Skeletal muscle satellite cell (primary cell): ENCODE measurements around the gene TTC27. TPM values are rescaled to one million over a fixed set of nuclear protein-coding genes. Genes with fewer than 3 reads are reported as not detected.
A peak's percentile ranks its signal among the peaks of the same experiment; 100 is the strongest.
"Not testable (repeated sequence)": the region's sequence is repeated elsewhere in the genome, so short reads cannot be mapped to it uniquely, and the experiment has no call there.

Source experiments
- H3K27me3 ChIP-seq: 2 replicates; pipeline ENCODE4 v1.7.0; 2013; ENCODE audit warnings: low read length; ENCODE audit not compliant: control insufficient read depth, insufficient read depth
- H3K36me3 ChIP-seq: 2 replicates; pipeline ENCODE4 v1.7.0; 2013; ENCODE audit warnings: mild to moderate bottlenecking, control low read depth, low read length; ENCODE audit not compliant: insufficient read depth
- H3K4me1 ChIP-seq: 2 replicates; pipeline ENCODE4 v1.7.0; 2013; ENCODE audit warnings: low read length; ENCODE audit not compliant: control insufficient read depth, insufficient read depth
- H3K4me2 ChIP-seq: 2 replicates; pipeline ENCODE4 v1.7.0; 2013; ENCODE audit warnings: mild to moderate bottlenecking, low read length
- H3K4me3 ChIP-seq: 2 replicates; pipeline ENCODE4 v1.7.0; 2013; ENCODE audit warnings: low read length
- H3K9ac ChIP-seq: 2 replicates; pipeline ENCODE4 v1.7.0; 2013; ENCODE audit warnings: mild to moderate bottlenecking, low read depth, low read length, moderate library complexity
- H3K9me3 ChIP-seq: replicated peaks from 2 replicates; pipeline ENCODE4 v1.7.0; 2013; ENCODE audit warnings: mild to moderate bottlenecking, control low read depth, low read length
- small RNA-seq: library from RNA; depleted of rRNA; stranded (forward); fragments of <200 nt; gene quantifications from one replicate; pipeline ENCODE3, GENCODE V24; 2012

Gene TTC27

GRCh38 chr2:32863326-32863725 is 235.5 kb downstream of the TTC27 start:
- Histone ChIP-seq H3K4me1 (peaks cover 26% of the 10 kb centered on the region), H3K27me3 (no peaks in the 10 kb centered on the region), H3K9me3 (no peaks in the 10 kb centered on the region), H3K4me3 (no peak overlapping the region), H3K36me3 (no peaks in the 10 kb centered on the region), H3K4me2 (no peak overlapping the region), H3K9ac (no peak overlapping the region)

DNA sequence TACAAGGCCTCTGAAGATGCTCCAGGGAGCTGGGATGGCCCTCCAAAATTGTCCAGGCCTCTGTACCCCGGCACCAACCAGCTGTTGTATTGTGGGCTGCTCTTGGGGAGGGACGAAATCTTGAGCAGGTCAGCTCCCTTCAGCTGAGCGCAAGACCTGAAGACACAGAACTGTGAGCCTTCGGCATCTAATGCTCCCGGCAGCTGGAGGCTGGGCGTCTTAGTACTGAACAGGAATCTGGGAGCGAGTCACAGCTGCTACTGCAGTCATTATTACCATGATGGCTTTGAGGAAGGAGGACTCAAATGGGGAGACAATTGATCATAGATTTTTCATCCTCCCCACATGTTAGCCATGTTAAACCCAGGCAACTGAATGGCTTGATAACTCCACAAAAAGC is 236.0 kb downstream of the TTC27 start:
- Histone ChIP-seq H3K27me3 (no peaks in the 10 kb centered on the region), H3K4me1 (peaks cover 26% of the 10 kb centered on the region), H3K4me3 (no peak overlapping the region), H3K36me3 (no peaks in the 10 kb centered on the region), H3K9ac (no peak overlapping the region), H3K9me3 (no peaks in the 10 kb centered on the region), H3K4me2 (peak overlapping the region; percentile 10)

DNA sequence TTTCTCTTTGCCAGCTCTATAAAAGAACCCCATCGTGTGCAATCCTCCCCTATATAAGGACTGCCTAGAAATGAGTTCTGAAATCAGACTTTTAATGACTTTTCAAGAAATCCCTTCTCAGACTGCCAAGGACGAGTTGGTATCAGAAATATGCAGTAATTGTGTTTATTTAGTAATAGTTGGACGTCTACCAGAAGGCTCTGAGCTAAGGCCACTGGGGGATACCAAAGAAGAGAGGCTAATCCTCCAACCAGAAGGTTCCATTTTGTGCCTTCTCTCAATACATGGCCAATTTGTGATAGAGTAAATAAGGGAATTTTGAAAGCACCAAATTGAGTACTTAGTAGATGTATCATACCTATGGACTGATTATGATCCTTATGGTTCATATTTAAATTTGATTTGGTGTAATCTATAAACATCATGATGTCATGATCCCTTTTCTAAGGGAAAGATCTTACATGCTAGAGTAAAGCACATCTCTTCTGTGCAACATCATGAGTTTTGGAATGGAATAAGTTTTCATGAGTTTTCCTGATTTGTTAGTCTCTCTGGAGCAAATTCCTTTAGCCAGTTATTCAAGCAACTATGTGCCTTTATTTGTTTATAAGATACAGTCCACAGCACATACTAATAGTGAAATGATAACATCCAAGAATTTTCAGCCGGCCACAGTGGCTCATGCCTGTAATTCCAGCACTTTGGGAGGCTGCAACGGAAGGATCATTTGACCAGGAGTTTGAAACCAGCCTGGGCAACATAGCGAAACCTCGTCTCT is 236.7 kb downstream of the TTC27 start:
- Histone ChIP-seq H3K4me2 (peak overlapping the region; percentile 62), H3K36me3 (no peaks in the 10 kb centered on the region), H3K9ac (no peak overlapping the region), H3K9me3 (no peaks in the 10 kb centered on the region), H3K27me3 (no peaks in the 10 kb centered on the region), H3K4me3 (no peak overlapping the region), H3K4me1 (peaks cover 26% of the 10 kb centered on the region)

- Histone ChIP-seq H3K4me1 (peaks cover 26% of the 10 kb centered on the region), H3K9ac (no peak overlapping the region), H3K27me3 (no peaks in the 10 kb centered on the region), H3K9me3 (no peaks in the 10 kb centered on the region), H3K36me3 (no peaks in the 10 kb centered on the region), H3K4me3 (peak overlapping the region; percentile 21), H3K4me2 (peak overlapping the region; percentile 62)
Measured at GRCh38 chr2:32865399-32866068, 237.7 kb downstream of the TTC27 start.

DNA sequence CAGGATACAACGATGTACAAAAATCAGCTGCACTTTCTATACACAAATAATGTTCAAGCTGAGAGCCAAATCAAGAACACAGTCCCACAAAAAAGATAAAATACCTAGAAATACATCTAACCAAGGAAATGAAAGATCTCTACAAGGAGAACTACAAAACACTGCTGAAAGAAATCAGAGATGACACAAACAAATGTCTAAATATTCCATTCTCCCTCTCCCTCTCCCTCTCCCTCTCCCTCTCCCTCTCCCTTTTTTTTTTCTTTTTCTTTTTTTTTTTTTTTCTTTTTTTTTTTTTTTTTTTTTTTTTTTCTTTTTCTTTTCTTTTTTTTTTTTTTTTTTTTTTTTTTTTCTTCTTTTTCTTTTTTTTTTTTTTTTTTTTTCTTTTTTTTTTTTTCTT is 238.6 kb downstream of the TTC27 start:
- peaks cover 26% of the 10 kb centered on the region for H3K4me1 ChIP-seq
- not testable (repeated sequence) for H3K4me2 ChIP-seq, H3K36me3 ChIP-seq, H3K4me3 ChIP-seq, H3K9ac ChIP-seq, H3K9me3 ChIP-seq, H3K27me3 ChIP-seq

Small RNAs within 50 kb of the gene (small RNA-seq; reads per million reads assigned to genes)
- gene MIR4765: not detected
